Neural cell (in vitro differentiated cells): ENCODE measurements around the gene B9D1. TPM values are rescaled to one million over a fixed set of nuclear protein-coding genes. Genes with fewer than 3 reads are reported as not detected.

ENCODE experiments used
- H2AFZ ChIP-seq: fragments of 200-600, 300-800 bp; sonication (generic), shearing (Covaris generic); 2 replicates; pipeline ENCODE4 v1.6.0; 2014; ENCODE audit warnings: low read depth, mild to moderate bottlenecking, antibody characterized with exemption, low read length, moderate library complexity
- H3F3A ChIP-seq: fragments of 200-600 bp; shearing (Covaris generic); 2 replicates; pipeline ENCODE4 v1.6.1; 2016; ENCODE audit warnings: mild to moderate bottlenecking, moderate library complexity, mixed read lengths, antibody characterized with exemption, low read length; ENCODE audit not compliant: insufficient read depth, poor library complexity, severe bottlenecking
- H3K27ac ChIP-seq: fragments of 200-600, 300-800 bp; sonication (generic), shearing (Covaris generic); 2 replicates; pipeline ENCODE4 v1.5.1; 2014; ENCODE audit warnings: mild to moderate bottlenecking, low read length, moderate library complexity
- H3K27me3 ChIP-seq: fragments of 300-800, 200-600 bp; sonication (generic), shearing (Covaris generic); 2 replicates; pipeline ENCODE4 v1.6.0; 2014; ENCODE audit warnings: mild to moderate bottlenecking, low read depth, low read length, moderate library complexity; ENCODE audit not compliant: insufficient read depth
- H3K36me3 ChIP-seq: fragments of 300-800, 200-600 bp; sonication (generic), shearing (Covaris generic); 2 replicates; pipeline ENCODE4 v1.5.1; 2014; ENCODE audit warnings: mild to moderate bottlenecking, antibody characterized with exemption, low read length, moderate library complexity; ENCODE audit not compliant: insufficient read depth
- H3K4me2 ChIP-seq: fragments of 300-800, 200-600 bp; sonication (generic), shearing (Covaris generic); 2 replicates; pipeline ENCODE4 v1.6.0; 2014; ENCODE audit warnings: mild to moderate bottlenecking, low read length
- H3K4me3 ChIP-seq: fragments of 300-800, 200-600 bp; sonication (generic), shearing (Covaris generic); 2 replicates; pipeline ENCODE4 v1.5.1; 2014; ENCODE audit warnings: mild to moderate bottlenecking, low read length, moderate library complexity
- H3K79me2 ChIP-seq: fragments of 200-600 bp; shearing (Covaris generic); replicated peaks from 2 replicates; pipeline ENCODE4 v1.6.0; 2014; ENCODE audit warnings: mild to moderate bottlenecking, low read length, moderate library complexity; ENCODE audit not compliant: insufficient read depth
- H3K9ac ChIP-seq: fragments of 300-800, 200-600 bp; sonication (generic), shearing (Covaris generic); 2 replicates; pipeline ENCODE4 v1.6.1; 2016; ENCODE audit warnings: mild to moderate bottlenecking, low read length, mixed read lengths
- H3K9me2 ChIP-seq: fragments of 200-600 bp; shearing (Covaris generic); 2 replicates; pipeline ENCODE4 v1.6.1; 2016; ENCODE audit warnings: mild to moderate bottlenecking, low read length, mixed read lengths; ENCODE audit not compliant: insufficient read depth
- H3K9me3 ChIP-seq: fragments of 200-600, 300-800 bp; sonication (generic), shearing (Covaris generic); 2 replicates; pipeline ENCODE4 v1.6.1; 2016; ENCODE audit warnings: mild to moderate bottlenecking, mixed run types, low read length, moderate library complexity, mixed read lengths
- H4K20me1 ChIP-seq: fragments of 200-600 bp; shearing (Covaris generic); 2 replicates; pipeline ENCODE4 v1.6.1; 2016; ENCODE audit warnings: mild to moderate bottlenecking, mixed run types; ENCODE audit not compliant: insufficient read depth
- CTCF ChIP-seq: fragments of 450-650 bp; IDR thresholded peaks from 2 replicates; pipeline ENCODE4 v1.5.1; 2014; ENCODE audit warnings: antibody characterized with exemption, mild to moderate bottlenecking, moderate library complexity; ENCODE audit not compliant: poor library complexity, severe bottlenecking
- EP300 ChIP-seq: fragments of 450-650 bp; conservative IDR thresholded peaks from 2 replicates; pipeline ENCODE4 v1.6.1; 2014; ENCODE audit warnings: antibody characterized with exemption, mild to moderate bottlenecking, moderate library complexity; ENCODE audit not compliant: poor library complexity, severe bottlenecking
- EZH2 ChIP-seq: fragments of 200-600, 300-800 bp; shearing (Covaris generic), sonication (generic); IDR thresholded peaks from 2 replicates; pipeline ENCODE4 v1.6.1; 2014; ENCODE audit warnings: antibody characterized with exemption, low read length, borderline replicate concordance, mild to moderate bottlenecking; ENCODE audit not compliant: insufficient read depth, poor library complexity, severe bottlenecking
- MXI1 ChIP-seq: fragments of 450-650 bp; conservative IDR thresholded peaks from 2 replicates; pipeline ENCODE4 v1.6.1; 2014; ENCODE audit warnings: antibody characterized with exemption, mild to moderate bottlenecking; ENCODE audit not compliant: poor library complexity, severe bottlenecking
- POLR2AphosphoS5 ChIP-seq: IDR thresholded peaks from 2 replicates; pipeline ENCODE4 v1.6.1; 2012
- RAD21 ChIP-seq: fragments of 450-650 bp; conservative IDR thresholded peaks from 2 replicates; pipeline ENCODE4 v1.6.1; 2014; ENCODE audit warnings: antibody characterized with exemption, mild to moderate bottlenecking, moderate library complexity
- REST ChIP-seq: IDR thresholded peaks from 2 replicates; pipeline ENCODE4 v1.6.1; 2012; ENCODE audit warnings: borderline replicate concordance
- SMC3 ChIP-seq: fragments of 450-650 bp; conservative IDR thresholded peaks from 2 replicates; pipeline ENCODE4 v1.6.1; 2014; ENCODE audit warnings: antibody characterized with exemption, mild to moderate bottlenecking, moderate library complexity; ENCODE audit not compliant: poor library complexity
- TAF1 ChIP-seq: IDR thresholded peaks from 2 replicates; pipeline ENCODE4 v1.6.1; 2012; ENCODE audit warnings: low read depth
- polyA plus RNA-seq: library from polyadenylated mRNA; depleted of rRNA; stranded (reverse); fragments of >200 nt; gene quantifications from 2 replicates; pipeline ENCODE4 v1.2.3, GENCODE V29; 2014

The B9D1 gene
- polyA plus RNA-seq, 1 donor from 2014 or later = 32.0 TPM

- Histone ChIP-seq H3K9me3 (no peaks in the 10 kb centered on the region), H3F3A (no peaks in the 10 kb centered on the region), H3K79me2 (no peaks in the 10 kb centered on the region), H3K9me2 (no peaks in the 10 kb centered on the region), H3K36me3 (no peaks in the 10 kb centered on the region), H3K27me3 (no peaks in the 10 kb centered on the region), H3K27ac (no peak overlapping the region), H2AFZ (no peak overlapping the region), H3K4me3 (no peak overlapping the region), H4K20me1 (no peaks in the 10 kb centered on the region), H3K9ac (no peak overlapping the region), H3K4me2 (no peak overlapping the region)
- TF ChIP-seq MXI1 (no peak), TAF1 (no peak), RAD21 (no peak), REST (no peak), EZH2 (no peak), CTCF (no peak), EP300 (no peak)
These were observed 26.6 kb upstream of the B9D1 start for GRCh38 chr17:19388791-19389785.

- Histone ChIP-seq H3K9me3 (no peaks in the 10 kb centered on the region), H3K27ac (no peak overlapping the region), H3K9ac (no peak overlapping the region), H3K4me2 (no peak overlapping the region), H3K27me3 (no peaks in the 10 kb centered on the region), H3K9me2 (no peaks in the 10 kb centered on the region), H3K79me2 (no peaks in the 10 kb centered on the region), H2AFZ (no peak overlapping the region), H3K4me3 (no peak overlapping the region), H3K36me3 (peaks cover 5% of the 10 kb centered on the region), H3F3A (no peaks in the 10 kb centered on the region), H4K20me1 (no peaks in the 10 kb centered on the region)
- TF ChIP-seq EZH2 = no peak
- TF ChIP-seq REST = no peak
- TF ChIP-seq EP300 = no peak
- TF ChIP-seq POLR2AphosphoS5 = no peak
- TF ChIP-seq MXI1 = no peak
- TF ChIP-seq SMC3 = no peak
- TF ChIP-seq CTCF = no peak
- TF ChIP-seq TAF1 = no peak
- no peak for TF ChIP-seq RAD21
These were observed 25.5 kb upstream of the B9D1 start for GRCh38 chr17:19387921-19388521.
